Thyroid gland (tissue), 4 donors: ENCODE data around the gene CDC42EP4. TPM values are rescaled to one million over a fixed set of nuclear protein-coding genes. Genes with fewer than 3 reads are reported as not detected.
A peak's percentile ranks its signal among the peaks of the same experiment; 100 is the strongest.

Experiments used
- DNase-seq, 2 donors: peaks; one replicate each; pipeline ENCODE4 v3.0.0-alpha.2; 2019
- H3K27ac ChIP-seq, 3 donors: fragments of 200-600 bp; sonication (generic); 1 replicate in 2 of 3; 2 replicates in 1 of 3; pipeline ENCODE4 v1.5.1; 2016 to 2019; ENCODE audit warnings: mild to moderate bottlenecking in 1 of 3, moderate library complexity in 1 of 3
- H3K27me3 ChIP-seq: fragments of 200-600 bp; sonication (generic); one replicate; pipeline ENCODE4 v1.5.1; 2019
- H3K36me3 ChIP-seq, 2 donors: fragments of 200-600 bp; sonication (generic); one replicate each; pipeline ENCODE4 v1.5.1; 2016 to 2019
- H3K4me1 ChIP-seq, 2 donors: fragments of 200-600 bp; sonication (generic); one replicate each; pipeline ENCODE4 v1.5.1; 2017 to 2019
- H3K4me3 ChIP-seq, 3 donors: fragments of 200-600 bp; sonication (generic); replicated peaks in 1 of 3; 1 replicate in 2 of 3; 2 replicates in 1 of 3; pipeline ENCODE4 v1.5.1; 2016; ENCODE audit warnings: mild to moderate bottlenecking in 1 of 3
- H3K9me3 ChIP-seq: fragments of 200-600 bp; sonication (generic); one replicate; pipeline ENCODE4 v1.5.1; 2017
- POLR2A ChIP-seq, 2 donors: fragments of 450-650 bp; IDR thresholded peaks; one replicate each; pipeline ENCODE4 v1.6.1; 2017; ENCODE audit warnings: antibody characterized with exemption in 2 of 2, mild to moderate bottlenecking in 2 of 2, moderate library complexity in 1 of 2
- WGBS, 2 donors: methylation state at CpG; one replicate each; pipeline ENCODE4 v1.1.5; 2017; 5-methylcytosine and 5-hydroxymethylcytosine counted together
- intact Hi-C: fragments of 100-400 bp; cut with DNase I; formaldehyde crosslinking; loops from one replicate; pipeline ENCODE4 v1.15.1; 2023
- total RNA-seq, 4 donors: library from RNA; depleted of rRNA; stranded (reverse); fragments of >200 nt; gene quantifications; one replicate each; pipeline ENCODE4 v1.2.3, GENCODE V29; 2016
- TF ChIP-seq, protein P1 (sequence below), 6 experiments: fragments of 200-600 bp in 3 of 6; fragments of 450-650 bp in 3 of 6; sonication (generic) in 3 of 6; IDR thresholded peaks; one replicate each; pipeline ENCODE4 v1.5.1; 2016 to 2019; ENCODE audit warnings: antibody characterized with exemption in 6 of 6, mild to moderate bottlenecking in 2 of 6, inconsistent platforms in 1 of 6, moderate library complexity in 1 of 6

The CDC42EP4 gene
- total RNA-seq, 4 donors from 2014 or later = 68.7 to 172 (median 97.3) TPM

DNA sequence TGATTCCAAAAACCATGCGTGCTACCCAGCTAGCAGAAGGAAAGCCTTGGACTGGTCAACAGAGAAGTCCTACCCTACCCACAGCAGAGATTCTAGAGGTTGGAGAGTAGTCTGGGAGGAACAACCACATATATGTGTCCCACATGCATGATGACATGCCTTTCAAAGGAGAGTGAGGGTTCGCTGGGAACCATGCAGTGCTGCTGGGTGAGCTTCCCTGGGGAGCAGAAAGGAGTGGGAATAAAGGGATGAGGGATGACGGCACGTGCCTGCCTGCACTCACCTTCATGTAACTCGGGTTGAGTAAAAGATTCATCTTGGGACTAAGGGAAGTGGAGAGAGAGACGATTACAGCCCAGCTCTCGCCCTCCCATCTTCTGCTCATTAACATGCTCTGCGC is 59.9 kb downstream of the CDC42EP4 start:
- H3K9me3 ChIP-seq = no peaks in the 10 kb centered on the region
- peaks cover 0 to 6% of the 10 kb centered on the region in 2 donors for H3K36me3 ChIP-seq
- H3K4me3 ChIP-seq = no peak overlapping the region
- no peak for DNase-seq
- WGBS, 2 donors = 82% methylated on average over 8 of the region's 8 CpGs
- peaks cover 0 to 5% of the 10 kb centered on the region in 2 donors for H3K4me1 ChIP-seq
- intact Hi-C loops = no loop called here
- H3K27ac ChIP-seq = no peak overlapping the region
- TF ChIP-seq POLR2A (IDR thresholded peaks at IDR 0.05) = no peak
- TF ChIP-seq, protein P1, sequence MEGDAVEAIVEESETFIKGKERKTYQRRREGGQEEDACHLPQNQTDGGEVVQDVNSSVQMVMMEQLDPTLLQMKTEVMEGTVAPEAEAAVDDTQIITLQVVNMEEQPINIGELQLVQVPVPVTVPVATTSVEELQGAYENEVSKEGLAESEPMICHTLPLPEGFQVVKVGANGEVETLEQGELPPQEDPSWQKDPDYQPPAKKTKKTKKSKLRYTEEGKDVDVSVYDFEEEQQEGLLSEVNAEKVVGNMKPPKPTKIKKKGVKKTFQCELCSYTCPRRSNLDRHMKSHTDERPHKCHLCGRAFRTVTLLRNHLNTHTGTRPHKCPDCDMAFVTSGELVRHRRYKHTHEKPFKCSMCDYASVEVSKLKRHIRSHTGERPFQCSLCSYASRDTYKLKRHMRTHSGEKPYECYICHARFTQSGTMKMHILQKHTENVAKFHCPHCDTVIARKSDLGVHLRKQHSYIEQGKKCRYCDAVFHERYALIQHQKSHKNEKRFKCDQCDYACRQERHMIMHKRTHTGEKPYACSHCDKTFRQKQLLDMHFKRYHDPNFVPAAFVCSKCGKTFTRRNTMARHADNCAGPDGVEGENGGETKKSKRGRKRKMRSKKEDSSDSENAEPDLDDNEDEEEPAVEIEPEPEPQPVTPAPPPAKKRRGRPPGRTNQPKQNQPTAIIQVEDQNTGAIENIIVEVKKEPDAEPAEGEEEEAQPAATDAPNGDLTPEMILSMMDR (IDR thresholded peaks at IDR 0.05) = no peak
- no peaks in the 10 kb centered on the region for H3K27me3 ChIP-seq

DNA sequence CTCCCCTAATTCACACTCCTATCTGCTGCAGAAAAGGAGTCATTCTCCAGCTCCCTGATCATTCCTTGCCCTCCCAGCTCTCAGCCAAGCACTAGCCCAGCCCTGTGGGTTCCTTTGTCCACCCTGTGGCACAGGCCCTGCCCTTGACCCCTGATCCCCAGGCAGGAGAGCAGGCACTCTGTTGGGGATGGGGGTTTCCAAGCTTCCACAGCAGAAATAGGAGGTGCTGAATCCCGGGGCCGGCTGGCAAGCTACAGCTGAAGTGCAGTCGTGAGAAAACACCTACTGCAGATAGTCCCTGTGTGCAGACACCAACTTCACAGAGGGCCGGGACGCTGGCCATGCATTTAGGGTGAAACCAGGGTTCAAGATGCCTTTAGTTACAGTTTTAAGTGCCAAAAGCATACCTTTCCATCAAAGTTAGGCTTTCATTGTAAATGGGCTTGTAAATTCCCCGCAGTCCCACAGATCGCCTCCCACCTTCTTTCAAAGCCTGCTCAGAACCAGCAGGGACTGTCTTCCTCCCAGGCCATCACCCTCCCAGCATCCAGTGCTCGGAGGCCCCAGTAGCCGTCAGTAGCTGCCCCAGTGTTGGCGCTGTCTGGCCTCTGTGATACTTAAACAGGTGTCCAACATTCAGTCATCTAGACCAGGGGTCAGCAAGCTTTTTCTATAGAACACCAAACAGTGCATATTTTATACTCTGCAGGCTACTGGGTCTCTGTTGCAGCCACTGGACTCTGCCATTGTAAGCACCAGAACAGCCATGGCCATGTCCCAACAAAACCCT is 60.8 kb downstream of the CDC42EP4 start:
- Histone ChIP-seq H3K4me1 (peaks cover 0 to 4% of the 10 kb centered on the region in 2 donors), H3K4me3 (no peak overlapping the region), H3K27ac (no peak overlapping the region), H3K36me3 (peaks cover 0 to 6% of the 10 kb centered on the region in 2 donors), H3K9me3 (no peaks in the 10 kb centered on the region), H3K27me3 (no peaks in the 10 kb centered on the region)
- TF ChIP-seq, protein P1 (IDR thresholded peaks at IDR 0.05) = no peak
- no peak for TF ChIP-seq POLR2A (IDR thresholded peaks at IDR 0.05)
- DNase-seq = no peak
- 66 to 76% methylated on average over 10 of the region's 10 CpGs for WGBS, 2 donors
- intact Hi-C loops = no loop called here

DNA sequence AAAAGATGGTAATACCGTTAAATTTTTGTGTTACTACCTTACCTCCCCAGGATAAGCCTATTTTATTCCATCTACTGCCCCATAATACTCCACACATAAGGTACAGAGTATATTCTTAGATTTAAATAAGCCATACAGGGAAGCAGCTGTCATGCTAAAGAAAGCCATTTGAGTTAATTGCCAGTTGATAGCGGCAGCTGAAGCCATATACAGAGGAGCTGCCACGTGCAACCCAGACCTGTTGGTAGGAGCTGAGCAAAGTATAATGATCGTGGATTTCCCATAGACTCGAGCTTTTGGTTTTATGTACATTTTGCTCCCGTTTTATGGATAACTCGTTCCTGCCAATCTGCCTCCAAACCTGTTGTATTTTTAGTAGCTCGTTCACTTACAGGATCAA is 62.1 kb downstream of the CDC42EP4 start:
- DNase-seq = no peak
- no peaks in the 10 kb centered on the region for H3K27me3 ChIP-seq
- peaks cover 0 to 6% of the 10 kb centered on the region in 2 donors for H3K36me3 ChIP-seq
- intact Hi-C loops = loop anchor here (10.0 kb wide), 1 partner anchor 525 kb away; no protein-coding TSS in a partner anchor
- H3K4me1 ChIP-seq = no peaks in the 10 kb centered on the region
- H3K9me3 ChIP-seq = no peaks in the 10 kb centered on the region
- no peak overlapping the region for H3K27ac ChIP-seq
- WGBS, 2 donors = 74 to 75% methylated on average over 8 of the region's 8 CpGs
- H3K4me3 ChIP-seq = no peak overlapping the region
- TF ChIP-seq, protein P1 (IDR thresholded peaks at IDR 0.05) = no peak
- no peak for TF ChIP-seq POLR2A (IDR thresholded peaks at IDR 0.05)

DNA sequence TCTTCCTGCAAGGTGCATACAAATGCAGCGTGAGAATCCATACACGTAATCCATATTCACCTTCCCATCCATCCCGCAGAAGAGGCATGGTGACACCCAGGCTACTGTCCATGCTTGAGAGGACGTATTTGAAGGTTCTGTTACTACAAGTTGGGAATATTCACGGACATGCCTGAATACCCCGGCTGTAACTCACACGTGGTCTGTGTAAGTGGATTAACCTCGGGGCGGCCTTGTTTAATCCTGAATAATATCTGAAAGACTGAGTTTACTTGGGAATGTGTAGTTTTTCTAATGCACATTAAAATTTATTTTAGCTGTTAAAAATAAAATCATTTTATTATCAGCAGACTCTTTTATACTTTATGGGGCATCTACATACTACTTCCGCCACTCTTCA is 63.3 kb downstream of the CDC42EP4 start:
- H3K4me1 ChIP-seq = no peaks in the 10 kb centered on the region
- peak; percentile 20 to 38 for DNase-seq
- H3K4me3 ChIP-seq = no peak overlapping the region
- H3K36me3 ChIP-seq = peaks cover 0 to 9% of the 10 kb centered on the region in 2 donors
- 69 to 79% methylated on average over 10 of the region's 10 CpGs for WGBS, 2 donors
- H3K27ac ChIP-seq = no peak overlapping the region
- intact Hi-C loops = loop anchor here (10.0 kb wide), 1 partner anchor 524 kb away; no protein-coding TSS in a partner anchor
- TF ChIP-seq, protein P1 (IDR thresholded peaks at IDR 0.05) = no peak
- no peak for TF ChIP-seq POLR2A (IDR thresholded peaks at IDR 0.05)
- H3K9me3 ChIP-seq = no peaks in the 10 kb centered on the region
- H3K27me3 ChIP-seq = no peaks in the 10 kb centered on the region

DNA sequence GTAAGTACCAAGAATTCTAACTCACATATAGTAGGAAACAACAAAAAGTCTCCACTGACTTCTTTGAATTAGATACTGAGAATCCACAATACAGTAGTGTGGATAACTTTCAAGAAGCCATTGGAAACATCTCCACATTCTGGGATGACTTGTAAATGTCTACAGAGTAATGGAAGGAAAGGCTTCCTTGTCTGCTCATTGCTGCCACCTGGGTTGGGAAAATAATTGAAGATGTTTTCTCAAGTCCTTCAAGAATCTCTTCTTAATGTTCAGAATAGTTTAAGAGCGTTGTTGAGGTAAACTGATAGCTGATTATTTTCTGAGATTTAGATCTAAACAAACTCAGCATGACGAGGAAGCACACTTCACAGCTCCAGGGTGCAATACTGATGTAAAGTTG is 64.1 kb downstream of the CDC42EP4 start:
- Histone ChIP-seq H3K9me3 (no peaks in the 10 kb centered on the region), H3K4me1 (no peaks in the 10 kb centered on the region), H3K27me3 (no peaks in the 10 kb centered on the region), H3K36me3 (peaks cover 0 to 11% of the 10 kb centered on the region in 2 donors), H3K27ac (no peak overlapping the region), H3K4me3 (no peak overlapping the region)
- no peak for DNase-seq
- 89 to 90% methylated on average over 2 of the region's 2 CpGs for WGBS, 2 donors
- no peak for TF ChIP-seq POLR2A (IDR thresholded peaks at IDR 0.05)
- TF ChIP-seq, protein P1 (IDR thresholded peaks at IDR 0.05) = peak in 1 of 6 experiments; percentile 31
- intact Hi-C loops = loop anchor here (10.0 kb wide), 1 partner anchor 523 kb away; no protein-coding TSS in a partner anchor
